WTC11 (cell line): ENCODE results near the gene DNALI1. TPM values are rescaled to one million over a fixed set of nuclear protein-coding genes. Genes with fewer than 3 reads are reported as not detected.
A peak's percentile ranks its signal among the peaks of the same experiment; 100 is the strongest.

Experiments used
- ATF1 ChIP-seq: sonication (generic); formaldehyde crosslinking; IDR thresholded peaks from 2 replicates; pipeline ENCODE4 v1.8.1; 2023; ENCODE audit warnings: mild to moderate bottlenecking, moderate library complexity, missing genetic modification reagents
- ELF4 ChIP-seq: sonication (generic); formaldehyde crosslinking; IDR thresholded peaks from 2 replicates; pipeline ENCODE4 v1.8.1; 2022; ENCODE audit warnings: low read depth, mild to moderate bottlenecking, moderate library complexity, missing genetic modification reagents
- FOXJ3 ChIP-seq: sonication (generic); formaldehyde crosslinking; IDR thresholded peaks from 2 replicates; pipeline ENCODE4 v1.9.0; 2021; ENCODE audit warnings: missing genetic modification reagents, mild to moderate bottlenecking, borderline replicate concordance
- GTF2I ChIP-seq: fragments of 250-450 bp; sonication (Bioruptor Pico); conservative IDR thresholded peaks from 2 replicates; pipeline ENCODE4 v1.4.0; 2021; ENCODE audit warnings: mild to moderate bottlenecking
- NFE2L1 ChIP-seq: sonication (generic); formaldehyde crosslinking; IDR thresholded peaks from 2 replicates; pipeline ENCODE4 v1.8.1; 2023; ENCODE audit warnings: missing genetic modification reagents
- NR2C2 ChIP-seq: sonication (generic); formaldehyde crosslinking; IDR thresholded peaks from 2 replicates; pipeline ENCODE4 v1.8.0; 2022; ENCODE audit warnings: mild to moderate bottlenecking, missing genetic modification reagents
- SMAD4 ChIP-seq: sonication (generic); formaldehyde crosslinking; IDR thresholded peaks from 2 replicates; pipeline ENCODE4 v1.8.0; 2022; ENCODE audit warnings: mild to moderate bottlenecking, missing genetic modification reagents
- SP1 ChIP-seq: sonication (generic); formaldehyde crosslinking; conservative IDR thresholded peaks from 2 replicates; pipeline ENCODE4 v1.8.1; 2022; ENCODE audit warnings: missing genetic modification reagents
- ZNF138 ChIP-seq: sonication (generic); formaldehyde crosslinking; conservative IDR thresholded peaks from 2 replicates; pipeline ENCODE4 v1.8.1; 2022; ENCODE audit warnings: mild to moderate bottlenecking, moderate library complexity, missing genetic modification reagents
- ZNF263 ChIP-seq: sonication (generic); formaldehyde crosslinking; IDR thresholded peaks from 2 replicates; pipeline ENCODE4 v1.8.1; 2022; ENCODE audit warnings: low read depth, mild to moderate bottlenecking, moderate library complexity, missing genetic modification reagents
- total RNA-seq: library from RNA; stranded (reverse); gene quantifications from 3 replicates; pipeline ENCODE4 v1.2.3, GENCODE V29; 2021
- TF ChIP-seq, protein P1 (sequence below): fragments of 250-450 bp; sonication (Bioruptor Pico); IDR thresholded peaks from 2 replicates; pipeline ENCODE4 v1.9.0; 2021; ENCODE audit warnings: mild to moderate bottlenecking, borderline replicate concordance
- TF ChIP-seq, protein P2 (sequence below): sonication (generic); formaldehyde crosslinking; IDR thresholded peaks from 2 replicates; pipeline ENCODE4 v1.8.1; 2023; ENCODE audit warnings: mild to moderate bottlenecking, missing genetic modification reagents
- TF ChIP-seq, protein P3 (sequence below): fragments of 250-450 bp; sonication (Bioruptor Pico); IDR thresholded peaks from 2 replicates; pipeline ENCODE4 v1.9.0; 2021; ENCODE audit warnings: mild to moderate bottlenecking
- TF ChIP-seq, protein P4 (sequence below): fragments of 250-450 bp; sonication (Bioruptor Pico); IDR thresholded peaks from 2 replicates; pipeline ENCODE4 v1.8.0; 2021; ENCODE audit warnings: mild to moderate bottlenecking
- TF ChIP-seq, protein P5 (sequence below): sonication (generic); formaldehyde crosslinking; IDR thresholded peaks from 2 replicates; pipeline ENCODE4 v1.8.0; 2023; ENCODE audit warnings: mild to moderate bottlenecking, missing genetic modification reagents
- TF ChIP-seq, protein P6 (sequence below): fragments of 250-450 bp; sonication (Bioruptor Pico); conservative IDR thresholded peaks from 2 replicates; pipeline ENCODE4 v1.9.0; 2021; ENCODE audit warnings: mild to moderate bottlenecking
- TF ChIP-seq, protein P7 (sequence below): fragments of 200-600 bp; IDR thresholded peaks from 2 replicates; pipeline ENCODE4 v1.8.0; 2022; ENCODE audit warnings: antibody characterized with exemption
- TF ChIP-seq, protein P8 (sequence below): sonication (generic); formaldehyde crosslinking; IDR thresholded peaks from 2 replicates; pipeline ENCODE4 v1.8.1; 2023; ENCODE audit warnings: mild to moderate bottlenecking, missing genetic modification reagents, moderate library complexity
- TF ChIP-seq, protein P9 (sequence below): sonication (generic); formaldehyde crosslinking; IDR thresholded peaks from 2 replicates; pipeline ENCODE4 v1.8.1; 2022; ENCODE audit warnings: low read depth, mild to moderate bottlenecking, moderate library complexity, missing genetic modification reagents, borderline replicate concordance

Gene DNALI1
- total RNA-seq, 1 experiment from 2014 or later, result 10.5 TPM

DNA sequence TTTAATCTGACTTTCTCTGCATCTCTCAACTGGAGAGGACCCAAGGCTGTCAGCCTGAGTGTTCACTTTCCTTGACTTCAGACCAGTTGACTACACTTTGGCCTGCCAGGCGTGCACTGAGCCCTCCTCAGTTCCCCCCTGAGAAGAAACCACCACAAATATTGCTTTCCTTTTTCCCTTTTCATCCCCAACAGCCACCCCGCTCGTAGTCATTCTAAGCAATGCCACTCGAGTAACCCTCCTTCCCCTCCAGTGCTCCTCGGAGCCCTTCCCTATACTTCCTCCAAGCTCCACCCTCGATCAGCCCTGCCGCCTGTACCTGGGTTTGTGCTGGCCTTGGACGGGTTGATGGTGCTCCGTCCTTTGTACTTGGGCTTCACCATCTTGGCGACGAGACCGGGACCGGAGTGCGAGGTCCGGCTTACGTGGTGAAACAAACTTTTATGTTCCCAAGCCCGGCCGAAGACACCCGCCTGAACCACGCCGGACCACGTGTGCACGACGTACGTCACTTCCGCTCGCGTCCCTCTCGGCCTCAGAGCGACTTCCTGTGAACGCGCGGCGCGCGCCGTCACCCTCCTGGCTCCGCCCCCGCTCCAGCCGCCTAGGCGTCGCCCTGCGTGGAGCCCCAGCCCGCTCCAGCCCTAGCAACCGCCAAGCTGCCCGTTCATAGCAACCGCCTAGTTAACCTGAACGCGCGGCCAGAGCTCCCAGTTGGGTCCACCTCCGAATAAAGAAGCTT lies 38.9 kb downstream of the DNALI1 start, which contains the start of gene GNL2 (continued):
- TF ChIP-seq, protein P1, sequence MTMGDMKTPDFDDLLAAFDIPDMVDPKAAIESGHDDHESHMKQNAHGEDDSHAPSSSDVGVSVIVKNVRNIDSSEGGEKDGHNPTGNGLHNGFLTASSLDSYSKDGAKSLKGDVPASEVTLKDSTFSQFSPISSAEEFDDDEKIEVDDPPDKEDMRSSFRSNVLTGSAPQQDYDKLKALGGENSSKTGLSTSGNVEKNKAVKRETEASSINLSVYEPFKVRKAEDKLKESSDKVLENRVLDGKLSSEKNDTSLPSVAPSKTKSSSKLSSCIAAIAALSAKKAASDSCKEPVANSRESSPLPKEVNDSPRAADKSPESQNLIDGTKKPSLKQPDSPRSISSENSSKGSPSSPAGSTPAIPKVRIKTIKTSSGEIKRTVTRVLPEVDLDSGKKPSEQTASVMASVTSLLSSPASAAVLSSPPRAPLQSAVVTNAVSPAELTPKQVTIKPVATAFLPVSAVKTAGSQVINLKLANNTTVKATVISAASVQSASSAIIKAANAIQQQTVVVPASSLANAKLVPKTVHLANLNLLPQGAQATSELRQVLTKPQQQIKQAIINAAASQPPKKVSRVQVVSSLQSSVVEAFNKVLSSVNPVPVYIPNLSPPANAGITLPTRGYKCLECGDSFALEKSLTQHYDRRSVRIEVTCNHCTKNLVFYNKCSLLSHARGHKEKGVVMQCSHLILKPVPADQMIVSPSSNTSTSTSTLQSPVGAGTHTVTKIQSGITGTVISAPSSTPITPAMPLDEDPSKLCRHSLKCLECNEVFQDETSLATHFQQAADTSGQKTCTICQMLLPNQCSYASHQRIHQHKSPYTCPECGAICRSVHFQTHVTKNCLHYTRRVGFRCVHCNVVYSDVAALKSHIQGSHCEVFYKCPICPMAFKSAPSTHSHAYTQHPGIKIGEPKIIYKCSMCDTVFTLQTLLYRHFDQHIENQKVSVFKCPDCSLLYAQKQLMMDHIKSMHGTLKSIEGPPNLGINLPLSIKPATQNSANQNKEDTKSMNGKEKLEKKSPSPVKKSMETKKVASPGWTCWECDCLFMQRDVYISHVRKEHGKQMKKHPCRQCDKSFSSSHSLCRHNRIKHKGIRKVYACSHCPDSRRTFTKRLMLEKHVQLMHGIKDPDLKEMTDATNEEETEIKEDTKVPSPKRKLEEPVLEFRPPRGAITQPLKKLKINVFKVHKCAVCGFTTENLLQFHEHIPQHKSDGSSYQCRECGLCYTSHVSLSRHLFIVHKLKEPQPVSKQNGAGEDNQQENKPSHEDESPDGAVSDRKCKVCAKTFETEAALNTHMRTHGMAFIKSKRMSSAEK (CRISPR knock-in tag), result no peak
- TF ChIP-seq, protein P2, sequence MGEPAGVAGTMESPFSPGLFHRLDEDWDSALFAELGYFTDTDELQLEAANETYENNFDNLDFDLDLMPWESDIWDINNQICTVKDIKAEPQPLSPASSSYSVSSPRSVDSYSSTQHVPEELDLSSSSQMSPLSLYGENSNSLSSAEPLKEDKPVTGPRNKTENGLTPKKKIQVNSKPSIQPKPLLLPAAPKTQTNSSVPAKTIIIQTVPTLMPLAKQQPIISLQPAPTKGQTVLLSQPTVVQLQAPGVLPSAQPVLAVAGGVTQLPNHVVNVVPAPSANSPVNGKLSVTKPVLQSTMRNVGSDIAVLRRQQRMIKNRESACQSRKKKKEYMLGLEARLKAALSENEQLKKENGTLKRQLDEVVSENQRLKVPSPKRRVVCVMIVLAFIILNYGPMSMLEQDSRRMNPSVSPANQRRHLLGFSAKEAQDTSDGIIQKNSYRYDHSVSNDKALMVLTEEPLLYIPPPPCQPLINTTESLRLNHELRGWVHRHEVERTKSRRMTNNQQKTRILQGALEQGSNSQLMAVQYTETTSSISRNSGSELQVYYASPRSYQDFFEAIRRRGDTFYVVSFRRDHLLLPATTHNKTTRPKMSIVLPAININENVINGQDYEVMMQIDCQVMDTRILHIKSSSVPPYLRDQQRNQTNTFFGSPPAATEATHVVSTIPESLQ (CRISPR knock-in tag), result no peak
- TF ChIP-seq GTF2I (CRISPR knock-in tag) (no peak), ZNF263 (CRISPR knock-in tag) (no peak), NFE2L1 (0 out of 2 replicates have a peak, but pooled peaks have one; percentile 20), ELF4 (no peak), ZNF138 (no peak), SMAD4 (no peak), SP1 (CRISPR knock-in tag) (peak; percentile 79), NR2C2 (CRISPR knock-in tag) (no peak), ATF1 (CRISPR knock-in tag) (no peak), FOXJ3 (CRISPR knock-in tag) (no peak)
- TF ChIP-seq, protein P3, sequence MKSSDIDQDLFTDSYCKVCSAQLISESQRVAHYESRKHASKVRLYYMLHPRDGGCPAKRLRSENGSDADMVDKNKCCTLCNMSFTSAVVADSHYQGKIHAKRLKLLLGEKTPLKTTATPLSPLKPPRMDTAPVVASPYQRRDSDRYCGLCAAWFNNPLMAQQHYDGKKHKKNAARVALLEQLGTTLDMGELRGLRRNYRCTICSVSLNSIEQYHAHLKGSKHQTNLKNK, result no peak
- TF ChIP-seq, protein P4, sequence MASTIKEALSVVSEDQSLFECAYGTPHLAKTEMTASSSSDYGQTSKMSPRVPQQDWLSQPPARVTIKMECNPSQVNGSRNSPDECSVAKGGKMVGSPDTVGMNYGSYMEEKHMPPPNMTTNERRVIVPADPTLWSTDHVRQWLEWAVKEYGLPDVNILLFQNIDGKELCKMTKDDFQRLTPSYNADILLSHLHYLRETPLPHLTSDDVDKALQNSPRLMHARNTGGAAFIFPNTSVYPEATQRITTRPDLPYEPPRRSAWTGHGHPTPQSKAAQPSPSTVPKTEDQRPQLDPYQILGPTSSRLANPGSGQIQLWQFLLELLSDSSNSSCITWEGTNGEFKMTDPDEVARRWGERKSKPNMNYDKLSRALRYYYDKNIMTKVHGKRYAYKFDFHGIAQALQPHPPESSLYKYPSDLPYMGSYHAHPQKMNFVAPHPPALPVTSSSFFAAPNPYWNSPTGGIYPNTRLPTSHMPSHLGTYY, result no peak
- TF ChIP-seq, protein P5, sequence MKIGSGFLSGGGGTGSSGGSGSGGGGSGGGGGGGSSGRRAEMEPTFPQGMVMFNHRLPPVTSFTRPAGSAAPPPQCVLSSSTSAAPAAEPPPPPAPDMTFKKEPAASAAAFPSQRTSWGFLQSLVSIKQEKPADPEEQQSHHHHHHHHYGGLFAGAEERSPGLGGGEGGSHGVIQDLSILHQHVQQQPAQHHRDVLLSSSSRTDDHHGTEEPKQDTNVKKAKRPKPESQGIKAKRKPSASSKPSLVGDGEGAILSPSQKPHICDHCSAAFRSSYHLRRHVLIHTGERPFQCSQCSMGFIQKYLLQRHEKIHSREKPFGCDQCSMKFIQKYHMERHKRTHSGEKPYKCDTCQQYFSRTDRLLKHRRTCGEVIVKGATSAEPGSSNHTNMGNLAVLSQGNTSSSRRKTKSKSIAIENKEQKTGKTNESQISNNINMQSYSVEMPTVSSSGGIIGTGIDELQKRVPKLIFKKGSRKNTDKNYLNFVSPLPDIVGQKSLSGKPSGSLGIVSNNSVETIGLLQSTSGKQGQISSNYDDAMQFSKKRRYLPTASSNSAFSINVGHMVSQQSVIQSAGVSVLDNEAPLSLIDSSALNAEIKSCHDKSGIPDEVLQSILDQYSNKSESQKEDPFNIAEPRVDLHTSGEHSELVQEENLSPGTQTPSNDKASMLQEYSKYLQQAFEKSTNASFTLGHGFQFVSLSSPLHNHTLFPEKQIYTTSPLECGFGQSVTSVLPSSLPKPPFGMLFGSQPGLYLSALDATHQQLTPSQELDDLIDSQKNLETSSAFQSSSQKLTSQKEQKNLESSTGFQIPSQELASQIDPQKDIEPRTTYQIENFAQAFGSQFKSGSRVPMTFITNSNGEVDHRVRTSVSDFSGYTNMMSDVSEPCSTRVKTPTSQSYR (CRISPR knock-in tag), result no peak
- TF ChIP-seq, protein P6, sequence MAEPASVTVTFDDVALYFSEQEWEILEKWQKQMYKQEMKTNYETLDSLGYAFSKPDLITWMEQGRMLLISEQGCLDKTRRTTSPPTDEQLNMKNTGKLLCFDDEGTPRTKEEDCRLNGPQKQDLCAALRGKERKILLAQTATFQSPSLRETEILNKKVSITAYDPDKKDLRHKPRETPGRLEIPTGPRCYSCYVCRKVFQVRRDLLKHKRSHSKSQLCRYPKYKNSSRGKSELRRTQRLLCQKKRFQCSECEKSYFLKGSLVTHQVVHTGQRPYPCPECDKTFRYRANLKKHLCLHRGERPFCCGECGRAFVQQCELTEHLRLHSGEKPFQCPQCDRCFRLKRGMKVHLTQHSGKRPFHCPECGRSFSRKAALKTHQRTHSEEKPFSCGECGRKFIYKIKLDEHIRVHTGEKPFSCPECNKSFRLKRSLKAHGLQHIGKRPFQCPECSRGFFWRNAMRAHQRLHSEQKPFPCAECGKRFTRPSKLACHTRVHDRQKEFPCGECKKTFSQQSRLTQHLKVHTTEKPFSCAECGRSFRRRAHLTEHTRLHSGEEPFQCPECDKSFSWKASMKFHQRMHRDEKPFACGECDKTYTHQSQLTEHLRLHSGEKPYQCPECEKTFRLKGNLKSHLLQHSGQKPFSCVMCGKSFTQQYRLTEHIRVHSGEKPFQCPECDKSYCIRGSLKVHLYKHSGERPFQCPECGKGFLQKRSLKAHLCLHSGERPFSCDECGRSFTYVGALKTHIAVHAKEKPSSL (CRISPR knock-in tag), result no peak
- TF ChIP-seq, protein P7, sequence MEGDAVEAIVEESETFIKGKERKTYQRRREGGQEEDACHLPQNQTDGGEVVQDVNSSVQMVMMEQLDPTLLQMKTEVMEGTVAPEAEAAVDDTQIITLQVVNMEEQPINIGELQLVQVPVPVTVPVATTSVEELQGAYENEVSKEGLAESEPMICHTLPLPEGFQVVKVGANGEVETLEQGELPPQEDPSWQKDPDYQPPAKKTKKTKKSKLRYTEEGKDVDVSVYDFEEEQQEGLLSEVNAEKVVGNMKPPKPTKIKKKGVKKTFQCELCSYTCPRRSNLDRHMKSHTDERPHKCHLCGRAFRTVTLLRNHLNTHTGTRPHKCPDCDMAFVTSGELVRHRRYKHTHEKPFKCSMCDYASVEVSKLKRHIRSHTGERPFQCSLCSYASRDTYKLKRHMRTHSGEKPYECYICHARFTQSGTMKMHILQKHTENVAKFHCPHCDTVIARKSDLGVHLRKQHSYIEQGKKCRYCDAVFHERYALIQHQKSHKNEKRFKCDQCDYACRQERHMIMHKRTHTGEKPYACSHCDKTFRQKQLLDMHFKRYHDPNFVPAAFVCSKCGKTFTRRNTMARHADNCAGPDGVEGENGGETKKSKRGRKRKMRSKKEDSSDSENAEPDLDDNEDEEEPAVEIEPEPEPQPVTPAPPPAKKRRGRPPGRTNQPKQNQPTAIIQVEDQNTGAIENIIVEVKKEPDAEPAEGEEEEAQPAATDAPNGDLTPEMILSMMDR, result no peak
- TF ChIP-seq, protein P8, sequence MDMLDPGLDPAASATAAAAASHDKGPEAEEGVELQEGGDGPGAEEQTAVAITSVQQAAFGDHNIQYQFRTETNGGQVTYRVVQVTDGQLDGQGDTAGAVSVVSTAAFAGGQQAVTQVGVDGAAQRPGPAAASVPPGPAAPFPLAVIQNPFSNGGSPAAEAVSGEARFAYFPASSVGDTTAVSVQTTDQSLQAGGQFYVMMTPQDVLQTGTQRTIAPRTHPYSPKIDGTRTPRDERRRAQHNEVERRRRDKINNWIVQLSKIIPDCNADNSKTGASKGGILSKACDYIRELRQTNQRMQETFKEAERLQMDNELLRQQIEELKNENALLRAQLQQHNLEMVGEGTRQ, result peak; percentile 96
- TF ChIP-seq, protein P9, sequence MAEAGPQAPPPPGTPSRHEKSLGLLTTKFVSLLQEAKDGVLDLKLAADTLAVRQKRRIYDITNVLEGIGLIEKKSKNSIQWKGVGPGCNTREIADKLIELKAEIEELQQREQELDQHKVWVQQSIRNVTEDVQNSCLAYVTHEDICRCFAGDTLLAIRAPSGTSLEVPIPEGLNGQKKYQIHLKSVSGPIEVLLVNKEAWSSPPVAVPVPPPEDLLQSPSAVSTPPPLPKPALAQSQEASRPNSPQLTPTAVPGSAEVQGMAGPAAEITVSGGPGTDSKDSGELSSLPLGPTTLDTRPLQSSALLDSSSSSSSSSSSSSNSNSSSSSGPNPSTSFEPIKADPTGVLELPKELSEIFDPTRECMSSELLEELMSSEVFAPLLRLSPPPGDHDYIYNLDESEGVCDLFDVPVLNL (CRISPR knock-in tag), result no peak
